ENCODE results near the gene NR2C2.

The NR2C2 gene

DNA sequence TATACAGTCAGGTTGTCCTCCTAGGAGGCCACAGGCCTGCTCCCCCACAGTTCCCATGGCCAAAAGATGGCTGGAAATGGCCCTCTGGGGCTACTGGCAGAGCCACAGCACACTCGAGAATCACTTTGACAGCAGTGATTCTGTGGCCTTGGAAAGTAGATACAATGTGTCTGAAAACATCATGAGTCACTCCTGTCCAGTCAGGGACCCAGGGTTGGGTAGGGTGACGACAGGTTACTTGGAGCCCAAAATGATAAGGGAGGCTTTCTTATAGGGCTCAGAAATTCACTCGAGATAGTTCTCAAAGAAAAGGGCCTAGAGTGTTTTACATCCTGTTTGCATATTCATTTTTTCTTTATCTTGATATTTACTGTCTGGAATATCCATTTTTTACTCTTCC is 93.5 kb downstream of the NR2C2 start:
- H3K36me3 ChIP-seq (ENCODE audit: low read depth): peaks cover 99% of the 10 kb centered on the region
- no peak overlapping the region for H3K4me3 ChIP-seq (ENCODE audit: severe bottlenecking)
- H3K27me3 ChIP-seq (ENCODE audit: insufficient read depth, poor library complexity, severe bottlenecking): no peaks in the 10 kb centered on the region
- H3K27ac ChIP-seq (ENCODE audit: poor library complexity, severe bottlenecking): no peak overlapping the region
- DNase-seq (ENCODE audit: low spot score): no peak
- TF ChIP-seq, protein P1, sequence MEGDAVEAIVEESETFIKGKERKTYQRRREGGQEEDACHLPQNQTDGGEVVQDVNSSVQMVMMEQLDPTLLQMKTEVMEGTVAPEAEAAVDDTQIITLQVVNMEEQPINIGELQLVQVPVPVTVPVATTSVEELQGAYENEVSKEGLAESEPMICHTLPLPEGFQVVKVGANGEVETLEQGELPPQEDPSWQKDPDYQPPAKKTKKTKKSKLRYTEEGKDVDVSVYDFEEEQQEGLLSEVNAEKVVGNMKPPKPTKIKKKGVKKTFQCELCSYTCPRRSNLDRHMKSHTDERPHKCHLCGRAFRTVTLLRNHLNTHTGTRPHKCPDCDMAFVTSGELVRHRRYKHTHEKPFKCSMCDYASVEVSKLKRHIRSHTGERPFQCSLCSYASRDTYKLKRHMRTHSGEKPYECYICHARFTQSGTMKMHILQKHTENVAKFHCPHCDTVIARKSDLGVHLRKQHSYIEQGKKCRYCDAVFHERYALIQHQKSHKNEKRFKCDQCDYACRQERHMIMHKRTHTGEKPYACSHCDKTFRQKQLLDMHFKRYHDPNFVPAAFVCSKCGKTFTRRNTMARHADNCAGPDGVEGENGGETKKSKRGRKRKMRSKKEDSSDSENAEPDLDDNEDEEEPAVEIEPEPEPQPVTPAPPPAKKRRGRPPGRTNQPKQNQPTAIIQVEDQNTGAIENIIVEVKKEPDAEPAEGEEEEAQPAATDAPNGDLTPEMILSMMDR (IDR thresholded peaks at IDR 0.05; ENCODE audit: poor library complexity, severe bottlenecking): no peak
- no peaks in the 10 kb centered on the region for H3K4me1 ChIP-seq (ENCODE audit: insufficient read depth, poor library complexity, severe bottlenecking)
- no peak for ATAC-seq (ENCODE audit: low read depth)
- no peaks in the 10 kb centered on the region for H3K9me3 ChIP-seq (ENCODE audit: severe bottlenecking)

DNA sequence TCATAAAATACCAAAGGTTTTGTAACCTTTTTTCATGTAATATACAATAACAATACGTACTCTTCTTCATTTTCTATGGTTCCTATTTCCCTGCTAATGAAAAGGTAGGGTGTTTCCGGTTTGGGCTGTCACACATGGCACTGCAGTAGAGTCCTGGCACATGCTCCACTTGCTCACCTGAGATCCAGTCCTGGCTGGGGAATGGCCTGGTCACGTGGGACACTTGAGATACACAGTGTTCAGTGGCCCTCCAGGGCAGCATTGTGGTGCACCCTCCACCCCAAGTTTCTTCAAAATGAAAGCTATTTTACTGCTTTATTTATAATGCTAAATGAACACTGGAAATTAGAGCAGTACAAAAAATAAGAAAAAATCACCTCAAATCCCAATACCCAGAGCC is 94.6 kb downstream of the NR2C2 start:
- DNase-seq (ENCODE audit: low spot score): no peak
- H3K4me3 ChIP-seq (ENCODE audit: severe bottlenecking): no peak overlapping the region
- no peaks in the 10 kb centered on the region for H3K9me3 ChIP-seq (ENCODE audit: severe bottlenecking)
- H3K4me1 ChIP-seq (ENCODE audit: insufficient read depth, poor library complexity, severe bottlenecking): no peaks in the 10 kb centered on the region
- peaks cover 100% of the 10 kb centered on the region for H3K36me3 ChIP-seq (ENCODE audit: low read depth)
- H3K27me3 ChIP-seq (ENCODE audit: insufficient read depth, poor library complexity, severe bottlenecking): no peaks in the 10 kb centered on the region
- no peak overlapping the region for H3K27ac ChIP-seq (ENCODE audit: poor library complexity, severe bottlenecking)
- TF ChIP-seq, protein P1 (IDR thresholded peaks at IDR 0.05; ENCODE audit: poor library complexity, severe bottlenecking): no peak
- no peak for ATAC-seq (ENCODE audit: low read depth)

DNA sequence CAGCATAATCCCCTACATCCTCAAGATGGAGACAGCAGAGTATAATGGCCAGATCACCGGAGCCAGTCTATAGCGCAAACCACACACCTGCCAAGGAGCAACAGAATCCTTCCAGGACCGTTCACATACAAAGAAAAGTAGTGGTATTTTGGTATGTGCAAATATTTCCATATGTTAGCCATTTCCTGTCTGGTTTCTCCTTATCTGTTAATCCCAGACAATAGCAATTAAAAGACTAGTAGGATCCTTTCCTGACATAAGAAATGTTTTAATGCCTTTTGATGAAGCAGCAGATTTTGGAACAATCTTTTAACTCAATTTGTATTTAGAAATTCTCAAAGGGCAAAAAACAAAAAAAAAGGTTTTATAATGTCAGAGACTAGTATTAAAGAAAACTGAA is 95.6 kb downstream of the NR2C2 start:
- Histone ChIP-seq H3K27ac (ENCODE audit: poor library complexity, severe bottlenecking) (no peak overlapping the region), H3K4me3 (ENCODE audit: severe bottlenecking) (no peak overlapping the region), H3K9me3 (ENCODE audit: severe bottlenecking) (no peaks in the 10 kb centered on the region), H3K27me3 (ENCODE audit: insufficient read depth, poor library complexity, severe bottlenecking) (no peaks in the 10 kb centered on the region), H3K4me1 (ENCODE audit: insufficient read depth, poor library complexity, severe bottlenecking) (no peaks in the 10 kb centered on the region), H3K36me3 (ENCODE audit: low read depth) (peaks cover 100% of the 10 kb centered on the region)
- TF ChIP-seq, protein P1 (IDR thresholded peaks at IDR 0.05; ENCODE audit: poor library complexity, severe bottlenecking): no peak
- DNase-seq (ENCODE audit: low spot score) (no peak), ATAC-seq (ENCODE audit: low read depth) (no peak)

DNA sequence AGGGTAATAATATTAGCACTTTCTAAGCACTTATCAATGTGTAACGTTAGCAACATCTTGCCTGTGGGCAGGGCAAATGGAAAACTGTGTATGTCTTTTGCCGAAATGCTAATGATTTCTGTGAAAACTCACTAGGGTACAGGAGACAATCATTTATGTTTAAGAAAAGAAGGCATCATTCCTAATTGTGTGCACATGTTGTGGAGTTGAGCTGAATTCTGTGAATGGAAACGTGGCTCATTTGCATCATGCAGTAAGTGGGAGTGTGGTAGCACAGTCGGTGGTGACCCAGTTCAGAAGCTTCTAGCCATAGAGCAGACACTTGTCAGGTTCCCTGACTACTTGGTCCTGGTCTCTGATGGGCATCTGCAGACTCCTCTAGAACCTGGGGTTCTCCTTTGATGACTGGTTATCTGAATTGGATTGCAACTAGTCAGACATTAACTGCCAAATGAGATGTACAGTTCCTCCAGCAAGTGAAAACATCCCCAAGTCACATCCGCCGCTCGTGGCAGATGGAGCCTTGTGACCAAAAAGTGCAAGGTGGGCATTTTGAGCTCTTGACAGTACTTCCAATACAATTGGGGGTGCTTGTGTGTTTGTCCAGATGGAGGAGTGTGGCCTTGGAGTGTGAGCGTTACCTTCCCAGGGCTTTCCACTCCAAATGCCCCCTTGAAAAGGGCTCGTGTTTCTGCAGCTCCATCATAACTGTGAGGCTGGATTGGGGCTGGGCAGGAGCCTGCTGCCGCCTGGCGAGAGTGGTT is 96.2 kb downstream of the NR2C2 start:
- no peak for DNase-seq (ENCODE audit: low spot score)
- Histone ChIP-seq H3K9me3 (ENCODE audit: severe bottlenecking) (no peaks in the 10 kb centered on the region), H3K4me3 (ENCODE audit: severe bottlenecking) (no peak overlapping the region), H3K4me1 (ENCODE audit: insufficient read depth, poor library complexity, severe bottlenecking) (no peaks in the 10 kb centered on the region), H3K27me3 (ENCODE audit: insufficient read depth, poor library complexity, severe bottlenecking) (no peaks in the 10 kb centered on the region), H3K27ac (ENCODE audit: poor library complexity, severe bottlenecking) (no peak overlapping the region), H3K36me3 (ENCODE audit: low read depth) (peaks cover 100% of the 10 kb centered on the region)
- ATAC-seq (ENCODE audit: low read depth): no peak
- TF ChIP-seq, protein P1 (IDR thresholded peaks at IDR 0.05; ENCODE audit: poor library complexity, severe bottlenecking): no peak

DNA sequence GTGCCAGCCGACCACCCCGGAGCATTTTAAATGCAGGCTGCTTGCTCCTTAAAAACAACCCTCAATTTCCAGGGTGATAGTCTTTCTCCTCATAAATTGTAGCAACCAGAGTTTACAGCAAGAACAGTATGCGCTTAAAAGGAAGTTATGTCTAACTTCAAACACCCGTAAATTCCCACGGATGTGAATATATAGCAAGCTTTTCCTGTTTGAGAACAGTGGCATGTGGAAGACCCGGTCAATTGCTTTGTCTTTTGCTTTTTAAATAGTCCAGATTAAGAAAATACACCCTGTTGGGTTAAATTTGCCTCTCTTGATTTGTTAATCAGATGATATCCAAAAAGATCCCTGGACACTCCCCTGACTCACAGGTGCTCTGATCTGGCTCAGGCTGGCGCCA is 96.9 kb downstream of the NR2C2 start:
- no peak for ATAC-seq (ENCODE audit: low read depth)
- no peaks in the 10 kb centered on the region for H3K9me3 ChIP-seq (ENCODE audit: severe bottlenecking)
- no peaks in the 10 kb centered on the region for H3K4me1 ChIP-seq (ENCODE audit: insufficient read depth, poor library complexity, severe bottlenecking)
- TF ChIP-seq, protein P1 (IDR thresholded peaks at IDR 0.05; ENCODE audit: poor library complexity, severe bottlenecking): no peak
- peaks cover 100% of the 10 kb centered on the region for H3K36me3 ChIP-seq (ENCODE audit: low read depth)
- no peak overlapping the region for H3K4me3 ChIP-seq (ENCODE audit: severe bottlenecking)
- no peaks in the 10 kb centered on the region for H3K27me3 ChIP-seq (ENCODE audit: insufficient read depth, poor library complexity, severe bottlenecking)
- H3K27ac ChIP-seq (ENCODE audit: poor library complexity, severe bottlenecking): no peak overlapping the region
- no peak for DNase-seq (ENCODE audit: low spot score)
